ENCODE results near the gene PPP2R3A. TPM values are rescaled to one million over a fixed set of nuclear protein-coding genes. Genes with fewer than 3 reads are reported as not detected.
"Not testable (repeated sequence)": the region's sequence is repeated elsewhere in the genome, so short reads cannot be mapped to it uniquely, and the experiment has no call there.

PPP2R3A gene
- total RNA-seq, 1 donor from 2014 or later: 9.0 TPM

- no peak for TF ChIP-seq CTCF (IDR thresholded peaks at IDR 0.05)
- Histone ChIP-seq H3K4me1 (peaks cover 94% of the 10 kb centered on the region), H3K27ac (no peak overlapping the region), H3K27me3 (ENCODE audit: low read depth) (no peaks in the 10 kb centered on the region), H3K36me3 (no peaks in the 10 kb centered on the region), H3K9me3 (no peaks in the 10 kb centered on the region), H3K4me3 (no peak overlapping the region)
- intact Hi-C loops (cut with DNase I): no loop called here
- DNase-seq: no peak
- ATAC-seq: peak; percentile 65 to 68
Measured at GRCh38 chr3:136186344-136186743, 220.8 kb downstream of the PPP2R3A start.

- no peaks in the 10 kb centered on the region for H3K9me3 ChIP-seq
- H3K4me1 ChIP-seq: peaks cover 94% of the 10 kb centered on the region
- H3K27me3 ChIP-seq (ENCODE audit: low read depth): no peaks in the 10 kb centered on the region
- DNase-seq: no peak
- H3K4me3 ChIP-seq: no peak overlapping the region
- intact Hi-C loops (cut with DNase I): no loop called here
- H3K36me3 ChIP-seq: no peaks in the 10 kb centered on the region
- no peak for ATAC-seq
- H3K27ac ChIP-seq: no peak overlapping the region
- no peak for TF ChIP-seq CTCF (IDR thresholded peaks at IDR 0.05)
Measured at GRCh38 chr3:136186846-136187245, 221.3 kb downstream of the PPP2R3A start.

GRCh38 chr3:136187868-136188267 lies 222.3 kb downstream of the PPP2R3A start:
- no peak overlapping the region for H3K27ac ChIP-seq

GRCh38 chr3:136189043-136189442 lies 223.5 kb downstream of the PPP2R3A start:
- ATAC-seq (no peak), DNase-seq (no peak)
- H3K9me3 ChIP-seq: no peaks in the 10 kb centered on the region
- H3K36me3 ChIP-seq: no peaks in the 10 kb centered on the region
- no peak for TF ChIP-seq CTCF (IDR thresholded peaks at IDR 0.05)
- H3K27ac ChIP-seq: no peak overlapping the region
- H3K4me3 ChIP-seq: no peak overlapping the region
- intact Hi-C loops (cut with DNase I): no loop called here
- no peaks in the 10 kb centered on the region for H3K27me3 ChIP-seq (ENCODE audit: low read depth)
- H3K4me1 ChIP-seq: peaks cover 88% of the 10 kb centered on the region

More at GRCh38 chr3:136187868-136188267, 222.3 kb downstream of the PPP2R3A start:
- no peak overlapping the region for H3K4me3 ChIP-seq
- TF ChIP-seq CTCF (IDR thresholded peaks at IDR 0.05): no peak
- H3K27me3 ChIP-seq (ENCODE audit: low read depth): no peaks in the 10 kb centered on the region
- H3K4me1 ChIP-seq: peaks cover 96% of the 10 kb centered on the region
- H3K36me3 ChIP-seq: no peaks in the 10 kb centered on the region
- ATAC-seq: peak; percentile 26 to 58
- intact Hi-C loops (cut with DNase I): no loop called here
- H3K9me3 ChIP-seq: no peaks in the 10 kb centered on the region
- DNase-seq: no peak

- Histone ChIP-seq H3K36me3 (no peaks in the 10 kb centered on the region), H3K4me3 (no peak overlapping the region), H3K9me3 (no peaks in the 10 kb centered on the region), H3K27ac (no peak overlapping the region), H3K27me3 (ENCODE audit: low read depth) (no peaks in the 10 kb centered on the region), H3K4me1 (peaks cover 78% of the 10 kb centered on the region)
- TF ChIP-seq CTCF (IDR thresholded peaks at IDR 0.05): no peak
- ATAC-seq (no peak), DNase-seq (no peak)
- intact Hi-C loops (cut with DNase I): no loop called here
Measured at GRCh38 chr3:136189859-136190617, 224.5 kb downstream of the PPP2R3A start.

GRCh38 chr3:136192195-136192594 lies 226.7 kb downstream of the PPP2R3A start:
- H3K9me3 ChIP-seq; ATAC-seq; DNase-seq; H3K27me3 ChIP-seq (ENCODE audit: low read depth); intact Hi-C loops (cut with DNase I); H3K36me3 ChIP-seq: not testable (repeated sequence)
- peak overlapping the region; percentile 84 for H3K4me3 ChIP-seq
- peak overlapping the region; percentile 100 for H3K27ac ChIP-seq
- H3K4me1 ChIP-seq: peaks cover 59% of the 10 kb centered on the region
